Measurements from ENCODE around the gene RFX3. TPM values are rescaled to one million over a fixed set of nuclear protein-coding genes. Genes with fewer than 3 reads are reported as not detected.
A peak's percentile ranks its signal among the peaks of the same experiment; 100 is the strongest.

Gene RFX3
- total and polyA plus RNA-seq, 2 experiments from 2014 or later, result 5.8 to 7.9 TPM

- WGBS (ENCODE audit: low lambda C conversion rate, missing lambda C conversion rate), result 77% methylated on average over 7 of the region's 7 CpGs
- TF ChIP-seq EZH2phosphoT487 (IDR thresholded peaks at IDR 0.05; ENCODE audit: low read depth, severe bottlenecking, unreplicated experiment) (no peak), CTCF (IDR thresholded peaks at IDR 0.05; ENCODE audit: poor library complexity) (no peak), EZH2 (IDR thresholded peaks at IDR 0.05; ENCODE audit: borderline replicate concordance) (no peak)
- peaks cover 7% of the 10 kb centered on the region for H3K27me3 ChIP-seq
Observed at GRCh38 chr9:3189113-3189861, 336.5 kb downstream of the RFX3 start.

GRCh38 chr9:3186751-3187150 lies 339.1 kb downstream of the RFX3 start:
- H3K9me2 ChIP-seq (replicated peaks; ENCODE audit: insufficient read depth), result no peaks in the 10 kb centered on the region
- 74% methylated on average over 4 of the region's 4 CpGs for WGBS (ENCODE audit: low lambda C conversion rate, missing lambda C conversion rate)
- H3K36me3 ChIP-seq (replicated peaks; ENCODE audit: insufficient read depth, low read depth), result no peaks in the 10 kb centered on the region
- H3K4me1 ChIP-seq (ENCODE audit: insufficient read depth), result no peaks in the 10 kb centered on the region
- H4K20me1 ChIP-seq (ENCODE audit: insufficient read depth, poor library complexity, severe bottlenecking), result no peaks in the 10 kb centered on the region
- H3K4me2 ChIP-seq, result no peak overlapping the region
- no peak overlapping the region for H2AFZ ChIP-seq
- H3K4me3 ChIP-seq, result no peak overlapping the region
- H3K27ac ChIP-seq, result no peak overlapping the region
- H3K9me3 ChIP-seq (ENCODE audit: low read depth), result no peaks in the 10 kb centered on the region
- TF ChIP-seq EZH2 (IDR thresholded peaks at IDR 0.05; ENCODE audit: borderline replicate concordance), result no peak
- TF ChIP-seq EZH2phosphoT487 (IDR thresholded peaks at IDR 0.05; ENCODE audit: low read depth, severe bottlenecking, unreplicated experiment), result no peak
- TF ChIP-seq CTCF (IDR thresholded peaks at IDR 0.05; ENCODE audit: poor library complexity), result no peak
- H3K79me2 ChIP-seq, result no peaks in the 10 kb centered on the region
- no peak for DNase-seq (ENCODE audit: low spot score)
- peaks cover 28% of the 10 kb centered on the region for H3K27me3 ChIP-seq

More at GRCh38 chr9:3189113-3189861, 336.5 kb downstream of the RFX3 start:
- Histone ChIP-seq H3K9me2 (replicated peaks; ENCODE audit: insufficient read depth) (no peaks in the 10 kb centered on the region), H3K9me3 (ENCODE audit: low read depth) (no peaks in the 10 kb centered on the region), H3K4me3 (no peak overlapping the region), H3K79me2 (no peaks in the 10 kb centered on the region), H4K20me1 (ENCODE audit: insufficient read depth, poor library complexity, severe bottlenecking) (no peaks in the 10 kb centered on the region), H2AFZ (no peak overlapping the region), H3K4me2 (no peak overlapping the region), H3K4me1 (ENCODE audit: insufficient read depth) (no peaks in the 10 kb centered on the region), H3K36me3 (replicated peaks; ENCODE audit: insufficient read depth, low read depth) (no peaks in the 10 kb centered on the region), H3K27ac (no peak overlapping the region)
- DNase-seq (ENCODE audit: low spot score), result no peak

- no peaks in the 10 kb centered on the region for H3K79me2 ChIP-seq
- H3K27ac ChIP-seq, result no peak overlapping the region
- H4K20me1 ChIP-seq (ENCODE audit: insufficient read depth, poor library complexity, severe bottlenecking), result no peaks in the 10 kb centered on the region
- H3K27me3 ChIP-seq, result peaks cover 43% of the 10 kb centered on the region
- H2AFZ ChIP-seq, result peak overlapping the region; percentile 60
- H3K4me2 ChIP-seq, result peak overlapping the region; percentile 89
- no peaks in the 10 kb centered on the region for H3K9me3 ChIP-seq (ENCODE audit: low read depth)
- no peak overlapping the region for H3K4me3 ChIP-seq
- 20% methylated on average over 74 of the region's 76 CpGs for WGBS (ENCODE audit: low lambda C conversion rate, missing lambda C conversion rate)
- peak; percentile 75 for DNase-seq (ENCODE audit: low spot score)
- no peaks in the 10 kb centered on the region for H3K36me3 ChIP-seq (replicated peaks; ENCODE audit: insufficient read depth, low read depth)
- TF ChIP-seq CTCF (IDR thresholded peaks at IDR 0.05; ENCODE audit: poor library complexity), result peak; percentile 58
- no peak for TF ChIP-seq EZH2 (IDR thresholded peaks at IDR 0.05; ENCODE audit: borderline replicate concordance)
- no peaks in the 10 kb centered on the region for H3K4me1 ChIP-seq (ENCODE audit: insufficient read depth)
- H3K9me2 ChIP-seq (replicated peaks; ENCODE audit: insufficient read depth), result no peaks in the 10 kb centered on the region
Observed at GRCh38 chr9:3181049-3181953, 344.5 kb downstream of the RFX3 start.
